Stomach (tissue), 9 donors: Measurements from ENCODE around the gene PPP1R12B. TPM values are rescaled to one million over a fixed set of nuclear protein-coding genes. Genes with fewer than 3 reads are reported as not detected.
A peak's percentile ranks its signal among the peaks of the same experiment; 100 is the strongest.

ENCODE experiments used
- DNase-seq, 2 donors: peaks; one replicate each; pipeline versions ENCODE4 v3.0.0 to v3.0.0-alpha.2; 2013 to 2019
- H3K27ac ChIP-seq, 5 donors: fragments of 200-600 bp in 4 of 5; sonication (generic) in 4 of 5; one replicate each; pipeline ENCODE4 v1.5.1; 2013 to 2019; ENCODE audit warnings: mild to moderate bottlenecking in 1 of 5, moderate library complexity in 1 of 5
- H3K27me3 ChIP-seq, 3 donors: fragments of 200-600 bp; sonication (generic); one replicate each; pipeline ENCODE4 v1.5.1; 2017 to 2019; ENCODE audit warnings: mixed run types in 1 of 3
- H3K36me3 ChIP-seq, 4 donors: fragments of 200-600 bp; sonication (generic); 1 replicate in 3 of 4; 2 replicates in 1 of 4; pipeline ENCODE4 v1.5.1; 2016 to 2019
- H3K4me1 ChIP-seq, 4 donors: fragments of 200-600 bp; sonication (generic); one replicate each; pipeline ENCODE4 v1.5.1; 2016 to 2019
- H3K4me3 ChIP-seq, 4 donors: fragments of 200-600 bp; sonication (generic) in 3 of 4; one replicate each; pipeline ENCODE4 v1.5.1; 2016 to 2019; ENCODE audit warnings: mild to moderate bottlenecking in 1 of 4
- H3K9me3 ChIP-seq, 4 donors: fragments of 200-600 bp; sonication (generic); one replicate each; pipeline ENCODE4 v1.5.1; 2016 to 2019
- EP300 ChIP-seq: sonication (generic); formaldehyde crosslinking; IDR thresholded peaks from one replicate; pipeline ENCODE4 v1.6.1; 2017; ENCODE audit warnings: antibody characterized with exemption
- POLR2A ChIP-seq, 4 donors: fragments of 450-650 bp; IDR thresholded peaks; one replicate each; pipeline ENCODE4 v1.6.1; 2016; ENCODE audit warnings: antibody characterized with exemption in 4 of 4, control low read depth in 2 of 4, mild to moderate bottlenecking in 1 of 4, moderate library complexity in 1 of 4
- POLR2AphosphoS5 ChIP-seq, 3 donors: sonication (generic); formaldehyde crosslinking; IDR thresholded peaks; one replicate each; pipeline ENCODE4 v1.6.1; 2016; ENCODE audit warnings: antibody characterized with exemption in 3 of 3
- WGBS, 5 donors: extraction: QIAGEN DNeasy Blood & Tissue Kit in 3 of 5; methylation state at CpG; one replicate each; pipeline versions ENCODE4 v1.1.5 to v1.1.7; 2013 to 2018; 5-methylcytosine and 5-hydroxymethylcytosine counted together
- intact Hi-C: fragments of 100-400 bp; cut with DNase I; formaldehyde crosslinking; loops from one replicate; pipeline ENCODE4 v1.15.1; 2023; ENCODE audit warnings: low total_unique reads
- polyA plus RNA-seq, 3 donors: library from polyadenylated mRNA; stranded (reverse); fragments of 200-250 nt; gene quantifications; one replicate each; pipeline ENCODE4 v1.2.3, GENCODE V29; 2013
- total RNA-seq, 5 donors: library from RNA; depleted of rRNA; stranded (reverse); fragments of >200 nt; gene quantifications; one replicate each; pipeline versions ENCODE4 v1.1.0 to v1.2.3, GENCODE V29; 2014 to 2016
- TF ChIP-seq, protein P1 (sequence below), 7 experiments: fragments of 450-650 bp in 4 of 7; fragments of 200-600 bp in 3 of 7; sonication (generic) in 3 of 7; IDR thresholded peaks; one replicate each; pipeline ENCODE4 v1.5.1; 2016 to 2019; ENCODE audit warnings: antibody characterized with exemption in 7 of 7, control low read depth in 2 of 7, mild to moderate bottlenecking in 1 of 7
- donor health status: healthy with polysubstance abuse.
- donor health status: Bipolar disorder and iron deficiency.
- donor health status: healthy.

Gene PPP1R12B
- total and polyA plus RNA-seq, 8 donors = 9.7 to 352 (median 96.0) TPM

DNA sequence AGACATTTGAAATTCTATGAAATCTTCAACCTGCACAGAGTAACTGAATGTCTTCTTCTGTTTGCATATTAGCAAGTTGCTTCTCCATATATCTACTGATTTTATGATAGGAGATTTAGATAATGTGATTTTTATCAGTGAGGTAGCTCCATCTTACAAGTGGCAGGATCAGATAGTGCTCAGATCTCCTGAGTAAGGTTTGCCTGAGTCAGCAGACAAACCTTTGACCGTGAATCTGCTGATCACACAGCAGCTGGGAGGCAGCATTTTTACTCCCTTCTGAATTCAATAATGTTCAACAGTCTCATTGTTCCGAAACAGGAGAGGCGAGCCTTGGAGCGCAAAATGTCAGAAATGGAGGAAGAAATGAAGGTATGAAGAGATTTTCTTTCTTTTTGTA is 220.3 kb downstream of the PPP1R12B start:
- Histone ChIP-seq H3K9me3 (no peaks in the 10 kb centered on the region), H3K36me3 (peaks cover 14 to 94% (median 77%) of the 10 kb centered on the region in 4 donors), H3K27ac (peak overlapping the region in 4 of 5 donors; percentile 38 to 74 (median 56)), H3K27me3 (no peaks in the 10 kb centered on the region), H3K4me1 (peaks cover 5 to 88% (median 43%) of the 10 kb centered on the region in 4 donors), H3K4me3 (no peak overlapping the region)
- 80 to 92% (median 89%) methylated on average over 4 of the region's 4 CpGs for WGBS, 5 donors
- no peak for TF ChIP-seq EP300
- DNase-seq = no peak
- intact Hi-C loops = no loop called here

DNA sequence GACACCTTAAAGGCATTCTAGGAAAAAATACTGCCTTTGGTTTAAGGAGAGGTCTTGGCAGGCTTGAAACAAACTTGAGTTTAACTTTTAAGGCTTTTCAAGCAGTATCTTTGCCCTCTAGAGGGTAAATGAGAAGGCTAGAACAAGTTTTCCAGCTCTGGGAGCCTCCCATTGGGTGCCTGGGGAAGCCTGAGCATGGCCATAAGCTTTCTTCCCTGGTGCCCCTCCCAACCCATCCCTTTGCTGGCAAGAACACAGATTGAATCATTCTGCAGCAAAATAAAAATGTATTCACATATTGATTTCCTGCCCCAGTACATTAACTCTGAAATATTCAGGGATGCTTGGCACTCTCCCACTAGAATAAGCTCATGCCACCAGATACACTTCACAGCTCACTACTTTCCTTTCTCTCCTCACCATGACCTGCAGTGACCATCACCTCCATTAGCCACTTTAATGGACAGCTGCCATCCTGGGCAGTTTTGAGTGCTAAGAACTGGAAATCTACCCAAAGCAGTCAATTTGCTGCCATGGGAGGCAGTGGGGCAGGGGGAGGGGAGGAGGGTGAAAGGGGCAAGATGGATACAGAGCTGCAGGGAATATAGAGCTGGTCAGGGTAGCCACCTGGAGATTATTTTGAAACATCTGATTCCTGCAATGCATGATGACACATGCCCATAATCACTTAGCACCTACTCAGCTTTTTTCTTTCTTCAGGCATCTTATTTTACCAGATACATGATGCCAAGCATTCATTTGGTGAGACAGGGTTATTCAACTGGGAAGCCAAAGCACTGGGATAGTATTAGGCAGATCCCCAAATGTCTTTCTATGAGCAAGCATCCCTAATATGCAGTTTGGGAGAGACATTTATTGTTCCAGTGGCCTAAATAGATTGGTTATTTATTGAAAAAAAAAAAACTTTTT is 221.2 kb downstream of the PPP1R12B start:
- TF ChIP-seq EP300 (no peak), POLR2A (IDR thresholded peaks at IDR 0.05) (no peak), POLR2AphosphoS5 (IDR thresholded peaks at IDR 0.05) (no peak)
- TF ChIP-seq, protein P1, sequence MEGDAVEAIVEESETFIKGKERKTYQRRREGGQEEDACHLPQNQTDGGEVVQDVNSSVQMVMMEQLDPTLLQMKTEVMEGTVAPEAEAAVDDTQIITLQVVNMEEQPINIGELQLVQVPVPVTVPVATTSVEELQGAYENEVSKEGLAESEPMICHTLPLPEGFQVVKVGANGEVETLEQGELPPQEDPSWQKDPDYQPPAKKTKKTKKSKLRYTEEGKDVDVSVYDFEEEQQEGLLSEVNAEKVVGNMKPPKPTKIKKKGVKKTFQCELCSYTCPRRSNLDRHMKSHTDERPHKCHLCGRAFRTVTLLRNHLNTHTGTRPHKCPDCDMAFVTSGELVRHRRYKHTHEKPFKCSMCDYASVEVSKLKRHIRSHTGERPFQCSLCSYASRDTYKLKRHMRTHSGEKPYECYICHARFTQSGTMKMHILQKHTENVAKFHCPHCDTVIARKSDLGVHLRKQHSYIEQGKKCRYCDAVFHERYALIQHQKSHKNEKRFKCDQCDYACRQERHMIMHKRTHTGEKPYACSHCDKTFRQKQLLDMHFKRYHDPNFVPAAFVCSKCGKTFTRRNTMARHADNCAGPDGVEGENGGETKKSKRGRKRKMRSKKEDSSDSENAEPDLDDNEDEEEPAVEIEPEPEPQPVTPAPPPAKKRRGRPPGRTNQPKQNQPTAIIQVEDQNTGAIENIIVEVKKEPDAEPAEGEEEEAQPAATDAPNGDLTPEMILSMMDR (IDR thresholded peaks at IDR 0.05) = no peak
- intact Hi-C loops = no loop called here
- no peak for DNase-seq
- no peaks in the 10 kb centered on the region for H3K9me3 ChIP-seq
- no peak overlapping the region for H3K4me3 ChIP-seq
- peaks cover 5 to 86% (median 42%) of the 10 kb centered on the region in 4 donors for H3K4me1 ChIP-seq
- peak overlapping the region in 4 of 5 donors; percentile 38 to 74 (median 48) for H3K27ac ChIP-seq
- no peaks in the 10 kb centered on the region for H3K27me3 ChIP-seq
- peaks cover 14 to 94% (median 72%) of the 10 kb centered on the region in 4 donors for H3K36me3 ChIP-seq

DNA sequence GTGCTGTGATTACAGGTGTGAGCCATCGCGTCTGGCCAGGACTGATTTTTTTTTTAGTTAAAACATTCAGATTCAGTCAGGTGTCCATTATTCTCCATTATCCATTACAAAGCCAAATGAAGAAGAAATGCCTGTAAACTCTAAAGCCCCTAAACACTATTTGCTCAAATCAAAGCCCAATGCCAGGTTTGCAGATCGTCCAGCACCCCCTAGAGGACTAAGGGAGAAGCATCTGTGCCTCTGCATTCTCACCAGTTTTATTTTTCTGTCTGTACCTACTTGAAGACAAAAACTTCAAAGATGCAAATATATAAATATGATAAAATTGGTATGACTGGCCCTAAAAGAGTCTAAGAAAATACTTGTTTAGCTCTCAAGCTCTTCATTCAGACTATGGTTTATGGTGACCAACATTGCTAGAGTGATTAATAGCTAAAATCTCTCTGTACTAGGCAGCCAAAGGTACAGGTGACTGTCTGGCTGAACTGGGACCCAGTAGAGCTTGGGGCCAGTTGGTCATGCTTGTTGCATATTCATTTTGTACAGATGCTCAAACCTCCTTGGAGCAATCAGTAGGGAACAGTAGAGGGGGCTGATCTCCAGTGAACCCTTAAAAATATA is 223.3 kb downstream of the PPP1R12B start:
- no peaks in the 10 kb centered on the region for H3K27me3 ChIP-seq
- no peak overlapping the region for H3K4me3 ChIP-seq
- peak overlapping the region in 4 of 5 donors; percentile 7 to 74 (median 40) for H3K27ac ChIP-seq
- H3K9me3 ChIP-seq = no peaks in the 10 kb centered on the region
- TF ChIP-seq POLR2AphosphoS5 (IDR thresholded peaks at IDR 0.05) = no peak
- TF ChIP-seq POLR2A (IDR thresholded peaks at IDR 0.05) = no peak
- no peak for TF ChIP-seq EP300
- TF ChIP-seq, protein P1 (IDR thresholded peaks at IDR 0.05) = peak in 5 of 7 experiments; percentile 35 to 73 (median 71)
- H3K4me1 ChIP-seq = peaks cover 0 to 86% (median 36%) of the 10 kb centered on the region in 4 donors
- peaks cover 9 to 87% (median 68%) of the 10 kb centered on the region in 4 donors for H3K36me3 ChIP-seq
- intact Hi-C loops = no loop called here
- peak in 1 of 2 donors; percentile 72 for DNase-seq
- 59 to 69% (median 62%) methylated on average over 3 of the region's 3 CpGs for WGBS, 5 donors

DNA sequence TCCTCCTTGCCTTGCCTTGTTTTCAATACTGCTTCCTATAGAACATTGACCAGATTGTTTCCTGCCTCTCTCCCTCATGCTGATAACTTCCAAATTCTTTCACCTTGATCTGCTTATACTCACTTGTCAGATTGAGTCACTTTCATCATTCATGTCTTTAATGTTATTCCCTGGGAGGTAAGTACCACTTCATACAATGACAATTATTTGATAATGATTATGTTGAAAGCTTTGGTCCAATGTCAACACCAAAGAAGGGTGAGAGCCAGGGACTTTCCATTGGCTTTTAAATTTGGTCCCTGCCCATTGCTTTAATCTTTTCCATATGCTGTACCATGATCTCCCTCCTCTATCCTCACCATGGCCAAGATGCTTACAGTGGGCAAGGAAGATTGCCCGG is 224.4 kb downstream of the PPP1R12B start:
- H3K27me3 ChIP-seq = no peaks in the 10 kb centered on the region
- no peak for DNase-seq
- peak overlapping the region in 2 of 5 donors; percentile 52 to 74 for H3K27ac ChIP-seq
- no peak for TF ChIP-seq POLR2A (IDR thresholded peaks at IDR 0.05)
- no peak for TF ChIP-seq POLR2AphosphoS5 (IDR thresholded peaks at IDR 0.05)
- TF ChIP-seq EP300 = no peak
- peaks cover 0 to 86% (median 37%) of the 10 kb centered on the region in 4 donors for H3K4me1 ChIP-seq
- 61 to 92% (median 86%) methylated on average over 1 of the region's 1 CpG for WGBS, 5 donors
- no peaks in the 10 kb centered on the region for H3K9me3 ChIP-seq
- no peak overlapping the region for H3K4me3 ChIP-seq
- intact Hi-C loops = no loop called here
- peaks cover 4 to 78% (median 61%) of the 10 kb centered on the region in 4 donors for H3K36me3 ChIP-seq

DNA sequence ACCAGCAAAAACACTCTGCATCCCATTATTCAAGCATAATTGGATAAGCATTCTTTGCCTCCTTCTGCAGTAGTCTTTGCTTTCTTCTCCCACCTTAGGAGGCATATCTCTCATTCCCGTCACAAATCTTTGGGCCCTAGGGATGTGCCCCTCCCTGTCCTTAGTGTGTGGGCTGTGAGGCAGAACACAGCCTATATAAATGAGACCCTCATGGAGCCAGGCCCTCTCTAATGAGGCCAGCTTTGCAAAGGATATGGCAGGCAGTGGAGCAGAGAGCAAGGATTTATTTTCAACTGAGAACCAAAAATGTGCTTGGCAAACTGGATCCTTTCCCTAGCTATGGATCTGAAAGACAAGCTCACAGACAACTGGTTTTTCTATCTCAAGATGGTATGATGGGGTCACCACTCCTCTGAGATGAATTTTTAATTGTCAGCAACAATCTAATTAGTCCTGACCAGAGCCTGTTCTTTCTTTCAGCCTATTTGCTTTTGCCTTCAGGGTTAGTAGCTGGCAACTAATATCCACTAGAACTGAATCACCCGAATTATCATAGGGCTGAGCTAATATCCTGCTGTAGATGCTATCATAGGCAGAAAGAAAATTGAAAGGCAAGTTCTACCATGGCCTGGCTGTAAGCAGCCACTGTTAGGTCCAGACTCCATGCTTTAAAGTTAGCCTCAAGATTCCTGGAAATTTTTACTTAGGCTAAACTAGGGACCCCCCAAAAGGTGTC is 227.6 kb downstream of the PPP1R12B start:
- 59 to 81% (median 71%) methylated on average over 2 of the region's 2 CpGs for WGBS, 5 donors
- peak overlapping the region in 4 of 5 donors; percentile 43 to 74 (median 72) for H3K27ac ChIP-seq
- DNase-seq = no peak

More for the DNA sequence above, 227.6 kb downstream of the PPP1R12B start:
- TF ChIP-seq POLR2AphosphoS5 (IDR thresholded peaks at IDR 0.05) (no peak), EP300 (no peak), POLR2A (IDR thresholded peaks at IDR 0.05) (no peak)
- TF ChIP-seq, protein P1 (IDR thresholded peaks at IDR 0.05) = no peak
- intact Hi-C loops = no loop called here
- Histone ChIP-seq H3K4me1 (peaks cover 0 to 91% (median 48%) of the 10 kb centered on the region in 4 donors), H3K4me3 (no peak overlapping the region), H3K27me3 (no peaks in the 10 kb centered on the region), H3K36me3 (peaks cover 10 to 58% (median 46%) of the 10 kb centered on the region in 4 donors), H3K9me3 (no peaks in the 10 kb centered on the region)
